ENCODE results near the gene ASPG.

GRCh38 chr14:104095426-104096310 lies 10.2 kb downstream of the ASPG start:
- TF ChIP-seq, protein P1, sequence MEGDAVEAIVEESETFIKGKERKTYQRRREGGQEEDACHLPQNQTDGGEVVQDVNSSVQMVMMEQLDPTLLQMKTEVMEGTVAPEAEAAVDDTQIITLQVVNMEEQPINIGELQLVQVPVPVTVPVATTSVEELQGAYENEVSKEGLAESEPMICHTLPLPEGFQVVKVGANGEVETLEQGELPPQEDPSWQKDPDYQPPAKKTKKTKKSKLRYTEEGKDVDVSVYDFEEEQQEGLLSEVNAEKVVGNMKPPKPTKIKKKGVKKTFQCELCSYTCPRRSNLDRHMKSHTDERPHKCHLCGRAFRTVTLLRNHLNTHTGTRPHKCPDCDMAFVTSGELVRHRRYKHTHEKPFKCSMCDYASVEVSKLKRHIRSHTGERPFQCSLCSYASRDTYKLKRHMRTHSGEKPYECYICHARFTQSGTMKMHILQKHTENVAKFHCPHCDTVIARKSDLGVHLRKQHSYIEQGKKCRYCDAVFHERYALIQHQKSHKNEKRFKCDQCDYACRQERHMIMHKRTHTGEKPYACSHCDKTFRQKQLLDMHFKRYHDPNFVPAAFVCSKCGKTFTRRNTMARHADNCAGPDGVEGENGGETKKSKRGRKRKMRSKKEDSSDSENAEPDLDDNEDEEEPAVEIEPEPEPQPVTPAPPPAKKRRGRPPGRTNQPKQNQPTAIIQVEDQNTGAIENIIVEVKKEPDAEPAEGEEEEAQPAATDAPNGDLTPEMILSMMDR (IDR thresholded peaks at IDR 0.05; ENCODE audit: poor library complexity, severe bottlenecking): no peak
- no peak for TF ChIP-seq EP300 (conservative IDR thresholded peaks at IDR 0.05; ENCODE audit: poor library complexity, severe bottlenecking)
- no peak for TF ChIP-seq POLR2AphosphoS5 (IDR thresholded peaks at IDR 0.05)
- TF ChIP-seq REST (IDR thresholded peaks at IDR 0.05; ENCODE audit: borderline replicate concordance): no peak
- no peak for TF ChIP-seq MXI1 (conservative IDR thresholded peaks at IDR 0.05; ENCODE audit: poor library complexity, severe bottlenecking)
- TF ChIP-seq TAF1 (IDR thresholded peaks at IDR 0.05; ENCODE audit: low read depth): no peak

Measured in neural cell (in vitro differentiated cells).